ENCODE measurements around the gene PPP6C. TPM values are rescaled to one million over a fixed set of nuclear protein-coding genes. Genes with fewer than 3 reads are reported as not detected.
"Not testable (repeated sequence)": the region's sequence is repeated elsewhere in the genome, so short reads cannot be mapped to it uniquely, and the experiment has no call there.

Gene PPP6C
- polyA plus RNA-seq, 1 donor = 28.7 TPM

DNA sequence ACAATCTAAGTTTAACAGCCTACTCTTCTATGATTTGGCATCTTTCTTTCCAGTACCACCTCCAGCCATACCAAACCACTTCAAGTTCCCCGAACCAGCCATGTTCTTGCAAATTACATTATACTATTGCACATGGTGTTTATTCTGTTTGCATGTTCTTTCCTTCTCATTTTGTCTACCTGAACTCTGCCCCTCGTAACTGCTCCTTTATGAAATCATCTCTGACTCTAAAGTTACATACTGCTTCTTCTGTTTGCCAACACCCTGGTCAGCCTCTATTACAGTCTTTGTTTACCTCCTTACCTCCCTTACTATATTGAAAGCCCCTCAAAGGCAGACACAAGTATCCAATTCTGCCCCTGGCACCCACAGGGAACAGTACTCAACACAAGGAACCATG is 6.0 kb downstream of the PPP6C start:
- peak in 1 of 2 donors; percentile 24 for DNase-seq
- no peak overlapping the region for H3K27ac ChIP-seq (ENCODE audit: low read length)
- 44% methylated on average over 1 of the region's 2 CpGs for WGBS (ENCODE audit: insufficient coverage, low lambda C conversion rate)
- peaks cover 2% of the 10 kb centered on the region for H3K36me3 ChIP-seq (ENCODE audit: control insufficient read depth, insufficient read depth, low read length)
- H3K4me3 ChIP-seq (ENCODE audit: low read length) = no peak overlapping the region
- H3K9me3 ChIP-seq (ENCODE audit: control insufficient read depth, low read depth, low read length) = no peaks in the 10 kb centered on the region
- no peaks in the 10 kb centered on the region for H3K27me3 ChIP-seq (ENCODE audit: control insufficient read depth, insufficient read depth, low read length)
- H3K4me1 ChIP-seq (ENCODE audit: control insufficient read depth, insufficient read depth, low read length) = peaks cover 5% of the 10 kb centered on the region

DNA sequence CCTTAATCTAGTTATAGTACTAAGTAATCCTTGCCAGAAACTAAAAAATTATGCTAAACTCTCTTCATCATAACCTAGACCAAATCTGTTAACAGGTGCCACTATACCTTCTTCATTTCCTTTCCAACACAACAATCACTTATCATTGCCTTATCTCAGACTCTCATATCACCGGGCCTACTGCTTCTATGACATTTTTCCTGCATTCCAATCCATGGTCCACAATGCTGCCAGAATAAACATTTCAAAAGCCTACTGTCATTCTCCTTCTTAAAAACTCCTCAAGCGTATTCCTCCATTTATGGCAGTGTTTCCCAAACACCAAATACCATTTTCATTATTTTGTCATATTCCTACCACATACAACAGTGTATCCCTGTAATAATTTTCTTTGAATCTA is 6.5 kb downstream of the PPP6C start:
- H3K4me1 ChIP-seq (ENCODE audit: control insufficient read depth, insufficient read depth, low read length) = peaks cover 5% of the 10 kb centered on the region
- H3K36me3 ChIP-seq (ENCODE audit: control insufficient read depth, insufficient read depth, low read length) = peaks cover 2% of the 10 kb centered on the region
- no peak overlapping the region for H3K4me3 ChIP-seq (ENCODE audit: low read length)
- H3K9me3 ChIP-seq (ENCODE audit: control insufficient read depth, low read depth, low read length) = no peaks in the 10 kb centered on the region
- H3K27me3 ChIP-seq (ENCODE audit: control insufficient read depth, insufficient read depth, low read length) = no peaks in the 10 kb centered on the region
- H3K27ac ChIP-seq (ENCODE audit: low read length) = no peak overlapping the region
- 100% methylated on average over 1 of the region's 2 CpGs for WGBS (ENCODE audit: insufficient coverage, low lambda C conversion rate)
- DNase-seq = no peak

DNA sequence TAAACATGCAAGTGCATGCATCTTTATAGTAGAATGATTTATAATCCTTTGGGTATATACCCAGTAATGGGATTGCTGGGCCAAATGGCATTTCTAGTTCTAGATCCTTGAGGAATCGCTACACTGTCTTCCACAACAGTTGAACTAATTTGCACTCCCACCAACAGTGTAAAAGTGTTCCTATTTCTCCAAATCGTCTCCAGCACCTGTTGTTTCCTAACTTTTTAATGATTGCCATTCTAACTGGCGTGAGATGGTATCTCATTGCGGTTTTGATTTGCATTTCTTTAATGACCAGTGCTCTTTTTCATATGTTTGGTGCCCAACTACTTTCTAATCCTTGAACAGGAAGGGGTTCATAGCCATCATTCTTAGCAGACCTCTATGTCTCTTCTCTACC is 7.8 kb downstream of the PPP6C start:
- not testable (repeated sequence) for H3K4me1 ChIP-seq (ENCODE audit: control insufficient read depth, insufficient read depth, low read length)

DNA sequence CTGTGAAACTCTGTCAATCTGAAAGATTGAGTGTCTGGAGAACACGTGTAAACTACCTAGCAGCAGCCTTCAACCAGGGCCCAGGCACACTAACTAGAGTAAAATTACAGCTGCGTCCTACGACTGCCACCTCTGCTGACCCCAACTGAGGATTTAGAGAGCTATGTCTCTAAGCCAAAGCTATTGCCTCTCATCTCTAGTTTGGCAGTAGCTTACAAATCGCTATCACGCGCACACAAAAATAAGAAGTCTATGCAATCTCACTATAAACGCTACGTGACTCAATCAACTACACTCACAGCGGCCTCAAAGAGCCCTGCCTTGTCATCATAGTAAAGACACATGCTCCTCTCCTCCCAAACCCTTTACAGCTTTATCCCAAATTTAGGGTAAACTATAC is 8.7 kb downstream of the PPP6C start:
- H3K27me3 ChIP-seq (ENCODE audit: control insufficient read depth, insufficient read depth, low read length) = no peaks in the 10 kb centered on the region
- WGBS (ENCODE audit: insufficient coverage, low lambda C conversion rate) = 100% methylated on average over 2 of the region's 9 CpGs
- peaks cover 4% of the 10 kb centered on the region for H3K4me1 ChIP-seq (ENCODE audit: control insufficient read depth, insufficient read depth, low read length)
- H3K4me3 ChIP-seq (ENCODE audit: low read length) = no peak overlapping the region
- H3K9me3 ChIP-seq (ENCODE audit: control insufficient read depth, low read depth, low read length) = no peaks in the 10 kb centered on the region
- no peak for DNase-seq
- H3K36me3 ChIP-seq (ENCODE audit: control insufficient read depth, insufficient read depth, low read length) = peaks cover 5% of the 10 kb centered on the region
- no peak overlapping the region for H3K27ac ChIP-seq (ENCODE audit: low read length)

More for the DNA sequence above, 7.8 kb downstream of the PPP6C start:
- H3K4me3 ChIP-seq (ENCODE audit: low read length); H3K27me3 ChIP-seq (ENCODE audit: control insufficient read depth, insufficient read depth, low read length); DNase-seq; H3K27ac ChIP-seq (ENCODE audit: low read length); H3K36me3 ChIP-seq (ENCODE audit: control insufficient read depth, insufficient read depth, low read length); H3K9me3 ChIP-seq (ENCODE audit: control insufficient read depth, low read depth, low read length): not testable (repeated sequence)
- no CpG with 5 or more reads among the region's 4 CpGs for WGBS (ENCODE audit: insufficient coverage, low lambda C conversion rate)

DNA sequence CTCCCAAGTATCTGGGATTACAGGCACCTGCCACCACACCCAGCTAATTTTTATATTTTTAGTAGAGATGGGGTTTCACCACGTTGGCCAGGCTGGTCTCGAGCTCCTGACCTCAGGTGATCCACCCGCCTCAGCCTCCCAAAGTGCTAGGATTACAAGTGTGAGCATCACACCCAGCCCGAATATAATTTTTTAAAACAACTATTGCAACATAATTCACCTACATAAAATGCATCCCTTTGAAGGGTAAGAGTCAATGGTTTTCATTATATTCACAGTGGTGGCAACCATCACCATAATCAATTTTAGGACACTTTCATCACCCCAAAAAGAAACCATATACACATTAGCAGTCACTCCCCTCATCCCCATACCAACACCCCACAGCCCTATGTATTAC is 9.8 kb downstream of the PPP6C start:
- H3K9me3 ChIP-seq (ENCODE audit: control insufficient read depth, low read depth, low read length); H3K27ac ChIP-seq (ENCODE audit: low read length); DNase-seq; H3K27me3 ChIP-seq (ENCODE audit: control insufficient read depth, insufficient read depth, low read length); H3K4me1 ChIP-seq (ENCODE audit: control insufficient read depth, insufficient read depth, low read length); H3K4me3 ChIP-seq (ENCODE audit: low read length); H3K36me3 ChIP-seq (ENCODE audit: control insufficient read depth, insufficient read depth, low read length): not testable (repeated sequence)
- no CpG with 5 or more reads among the region's 4 CpGs for WGBS (ENCODE audit: insufficient coverage, low lambda C conversion rate)

DNA sequence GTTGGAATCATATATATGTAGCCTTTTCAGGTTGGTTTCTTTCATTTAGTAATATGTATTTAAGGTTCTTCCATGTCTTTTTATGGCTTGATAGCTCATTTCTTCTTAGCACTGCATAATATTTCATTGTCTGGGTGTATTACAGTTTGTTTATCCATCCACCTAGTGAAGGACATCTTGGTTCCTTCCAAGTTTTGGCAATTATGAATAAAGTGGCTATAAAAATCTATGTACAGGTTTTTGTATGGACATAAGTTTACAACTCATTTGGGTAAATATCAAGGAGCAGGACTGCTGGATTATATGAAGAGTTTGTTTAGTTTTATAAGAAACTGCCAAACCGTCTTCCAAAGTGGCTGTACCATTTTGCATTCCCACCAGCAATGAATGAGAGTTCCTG is 11.7 kb downstream of the PPP6C start:
- Histone ChIP-seq H3K27me3 (ENCODE audit: control insufficient read depth, insufficient read depth, low read length) (no peaks in the 10 kb centered on the region), H3K4me3 (ENCODE audit: low read length) (no peak overlapping the region), H3K9me3 (ENCODE audit: control insufficient read depth, low read depth, low read length) (no peaks in the 10 kb centered on the region), H3K27ac (ENCODE audit: low read length) (no peak overlapping the region), H3K36me3 (ENCODE audit: control insufficient read depth, insufficient read depth, low read length) (peaks cover 4% of the 10 kb centered on the region), H3K4me1 (ENCODE audit: control insufficient read depth, insufficient read depth, low read length) (no peaks in the 10 kb centered on the region)
- no CpG with 5 or more reads among the region's 1 CpG for WGBS (ENCODE audit: insufficient coverage, low lambda C conversion rate)
- DNase-seq = no peak

DNA sequence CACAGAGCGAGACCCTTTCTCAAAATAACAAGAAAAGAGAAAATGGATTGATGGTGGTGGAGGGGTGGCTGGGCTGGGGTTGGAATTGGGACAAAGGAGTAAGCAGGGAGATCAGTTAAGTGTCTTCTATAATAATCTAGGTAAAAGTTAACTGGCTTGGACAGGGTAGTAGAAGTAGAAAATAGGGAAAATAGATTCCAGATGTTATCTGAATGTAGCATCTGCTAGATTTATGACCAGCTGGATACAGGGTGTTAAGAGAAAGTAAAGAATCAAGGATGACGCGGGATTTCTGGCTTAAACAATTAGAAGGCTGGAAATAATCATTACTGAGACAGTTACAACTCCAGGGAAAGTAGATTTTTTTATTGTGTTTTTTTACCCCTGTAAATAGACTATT is 13.0 kb downstream of the PPP6C start:
- Histone ChIP-seq H3K9me3 (ENCODE audit: control insufficient read depth, low read depth, low read length) (no peaks in the 10 kb centered on the region), H3K27me3 (ENCODE audit: control insufficient read depth, insufficient read depth, low read length) (no peaks in the 10 kb centered on the region), H3K36me3 (ENCODE audit: control insufficient read depth, insufficient read depth, low read length) (peaks cover 4% of the 10 kb centered on the region), H3K27ac (ENCODE audit: low read length) (no peak overlapping the region), H3K4me1 (ENCODE audit: control insufficient read depth, insufficient read depth, low read length) (no peaks in the 10 kb centered on the region), H3K4me3 (ENCODE audit: low read length) (no peak overlapping the region)
- no peak for DNase-seq
- no CpG with 5 or more reads among the region's 3 CpGs for WGBS (ENCODE audit: insufficient coverage, low lambda C conversion rate)

DNA sequence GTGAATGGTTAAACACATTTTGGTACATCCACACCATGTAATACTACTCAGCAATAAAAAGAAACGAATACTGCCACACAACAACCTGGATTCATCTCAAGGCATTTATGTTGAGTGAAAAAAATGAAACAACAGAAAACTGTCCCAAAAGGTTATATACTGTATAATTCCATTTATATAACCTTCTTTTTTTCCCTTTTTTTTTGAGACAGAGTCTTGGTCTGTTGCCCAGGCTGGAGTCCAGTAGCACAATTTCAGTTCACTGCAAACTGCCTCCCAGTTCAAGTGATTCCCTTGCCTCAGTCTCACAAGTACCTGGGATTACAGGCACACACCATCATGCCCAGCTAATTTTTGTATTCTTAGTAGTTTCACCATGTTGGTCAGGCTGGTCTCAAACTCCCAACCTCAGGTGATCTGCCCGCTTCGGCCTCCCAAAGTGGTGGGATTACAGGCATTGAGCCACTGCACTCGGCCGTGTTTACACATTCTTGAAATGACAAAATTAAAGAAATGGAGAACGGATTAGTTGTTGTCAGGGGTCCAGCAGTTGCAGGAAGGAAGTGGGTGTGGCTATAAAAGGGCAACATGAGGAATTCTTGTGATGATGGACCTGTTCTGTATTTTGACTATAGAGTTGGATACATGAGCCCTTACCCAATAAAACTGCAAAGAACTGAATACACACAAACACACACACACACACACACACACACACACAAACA is 17.4 kb downstream of the PPP6C start:
- Histone ChIP-seq H3K36me3 (ENCODE audit: control insufficient read depth, insufficient read depth, low read length) (peaks cover 17% of the 10 kb centered on the region), H3K4me3 (ENCODE audit: low read length) (no peak overlapping the region), H3K4me1 (ENCODE audit: control insufficient read depth, insufficient read depth, low read length) (no peaks in the 10 kb centered on the region), H3K9me3 (ENCODE audit: control insufficient read depth, low read depth, low read length) (no peaks in the 10 kb centered on the region), H3K27me3 (ENCODE audit: control insufficient read depth, insufficient read depth, low read length) (no peaks in the 10 kb centered on the region), H3K27ac (ENCODE audit: low read length) (no peak overlapping the region)
- no peak for DNase-seq
- WGBS (ENCODE audit: insufficient coverage, low lambda C conversion rate) = 80% methylated on average over 2 of the region's 6 CpGs

DNA sequence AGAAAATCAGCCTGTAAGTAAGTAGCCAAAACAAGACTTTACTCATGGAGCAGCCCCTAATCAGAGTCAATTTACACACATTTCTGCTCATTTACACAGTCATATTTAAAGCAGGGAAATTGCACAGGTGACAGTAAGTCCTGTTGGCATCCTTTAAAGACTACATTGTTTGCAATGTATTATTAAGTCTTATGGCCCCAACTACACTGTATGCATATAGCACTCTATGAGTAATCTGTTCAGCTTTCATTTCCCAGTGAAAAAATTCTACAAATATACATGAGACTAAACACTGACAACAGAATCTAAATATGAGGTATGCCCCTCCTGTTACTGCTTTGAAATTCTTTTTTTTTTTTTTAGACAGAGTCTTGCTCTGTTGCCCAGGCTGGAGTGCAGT is 19.7 kb downstream of the PPP6C start:
- no peak overlapping the region for H3K4me3 ChIP-seq (ENCODE audit: low read length)
- H3K27me3 ChIP-seq (ENCODE audit: control insufficient read depth, insufficient read depth, low read length) = no peaks in the 10 kb centered on the region
- no peaks in the 10 kb centered on the region for H3K4me1 ChIP-seq (ENCODE audit: control insufficient read depth, insufficient read depth, low read length)
- no peak overlapping the region for H3K27ac ChIP-seq (ENCODE audit: low read length)
- H3K9me3 ChIP-seq (ENCODE audit: control insufficient read depth, low read depth, low read length) = no peaks in the 10 kb centered on the region
- DNase-seq = no peak
- H3K36me3 ChIP-seq (ENCODE audit: control insufficient read depth, insufficient read depth, low read length) = peaks cover 15% of the 10 kb centered on the region

DNA sequence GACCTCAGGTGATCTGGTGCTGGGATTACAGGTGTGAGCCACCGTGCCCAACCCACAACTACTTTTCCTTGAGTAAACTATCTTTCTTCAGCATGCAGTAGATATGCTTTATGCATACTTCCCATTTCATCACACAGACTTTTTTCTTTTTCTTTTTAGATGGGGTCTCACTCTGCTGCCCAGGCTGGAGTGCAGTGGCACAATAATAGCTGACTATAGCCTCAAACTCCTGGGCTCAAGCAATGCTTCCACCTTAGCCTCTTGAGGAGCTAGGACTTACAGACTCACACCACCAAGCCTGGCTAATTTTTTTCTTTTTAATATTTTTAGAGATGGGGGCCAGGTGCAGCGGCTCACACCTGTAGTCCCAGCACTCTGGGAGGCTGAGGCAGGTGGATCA is 22.8 kb downstream of the PPP6C start:
- no peak for DNase-seq
- H3K9me3 ChIP-seq (ENCODE audit: control insufficient read depth, low read depth, low read length) = no peaks in the 10 kb centered on the region
- H3K27me3 ChIP-seq (ENCODE audit: control insufficient read depth, insufficient read depth, low read length) = no peaks in the 10 kb centered on the region
- H3K4me1 ChIP-seq (ENCODE audit: control insufficient read depth, insufficient read depth, low read length) = no peaks in the 10 kb centered on the region
- WGBS (ENCODE audit: insufficient coverage, low lambda C conversion rate) = no CpG with 5 or more reads among the region's 2 CpGs
- H3K27ac ChIP-seq (ENCODE audit: low read length) = no peak overlapping the region
- peaks cover 13% of the 10 kb centered on the region for H3K36me3 ChIP-seq (ENCODE audit: control insufficient read depth, insufficient read depth, low read length)
- no peak overlapping the region for H3K4me3 ChIP-seq (ENCODE audit: low read length)

DNA sequence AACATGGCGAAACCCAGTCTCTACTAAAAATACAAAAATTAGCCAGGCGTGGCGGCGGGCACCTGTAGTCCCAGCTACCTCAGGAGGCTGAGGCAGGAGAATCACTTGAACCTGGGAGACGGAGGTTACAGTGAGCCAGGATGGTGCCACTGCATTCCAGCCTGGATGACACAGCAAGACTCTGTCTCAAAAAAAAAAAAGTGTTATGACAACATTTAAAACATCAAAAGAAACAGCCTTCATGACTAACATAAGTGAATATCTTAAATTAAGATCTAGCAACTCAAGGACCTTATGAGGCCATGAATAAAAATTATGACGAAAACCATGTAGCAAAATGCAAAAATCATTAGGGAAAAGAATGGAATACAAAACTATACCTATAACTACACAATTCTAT is 26.7 kb downstream of the PPP6C start:
- not testable (repeated sequence) for H3K27ac ChIP-seq (ENCODE audit: low read length); DNase-seq; H3K9me3 ChIP-seq (ENCODE audit: control insufficient read depth, low read depth, low read length); H3K4me3 ChIP-seq (ENCODE audit: low read length); H3K4me1 ChIP-seq (ENCODE audit: control insufficient read depth, insufficient read depth, low read length); H3K36me3 ChIP-seq (ENCODE audit: control insufficient read depth, insufficient read depth, low read length); H3K27me3 ChIP-seq (ENCODE audit: control insufficient read depth, insufficient read depth, low read length)
- WGBS (ENCODE audit: insufficient coverage, low lambda C conversion rate) = 100% methylated on average over 1 of the region's 6 CpGs
